DND-41 (cell line): Measurements from ENCODE around the gene SMARCA5.

Experiments used
- ATAC-seq: fragments of 200-7000 bp; cut with Tn5 transposase; 3 replicates; pipeline ENCODE4 v1.9.1; 2021; ENCODE audit warnings: low read depth; ENCODE audit not compliant: insufficient read depth
- DNase-seq: peaks from one replicate; pipeline ENCODE4 v3.0.0-alpha.2; 2020
- H2AFZ ChIP-seq: 2 replicates; pipeline ENCODE4 v1.6.0; 2012; ENCODE audit warnings: low read depth, low read length
- H3K27ac ChIP-seq: 2 replicates; pipeline ENCODE4 v1.5.1; 2012; ENCODE audit warnings: low read length, inconsistent platforms
- H3K27me3 ChIP-seq: fragments of 200-600 bp; sonication (generic); 2 replicates; pipeline ENCODE4 v1.6.0; 2012; ENCODE audit warnings: low read length, mild to moderate bottlenecking, inconsistent platforms; ENCODE audit not compliant: insufficient read depth, poor library complexity
- H3K36me3 ChIP-seq: 2 replicates; pipeline ENCODE4 v1.5.1; 2012; ENCODE audit warnings: low read length, inconsistent platforms; ENCODE audit not compliant: insufficient read depth
- H3K4me1 ChIP-seq: 2 replicates; pipeline ENCODE4 v1.5.1; 2012; ENCODE audit warnings: mild to moderate bottlenecking, low read length; ENCODE audit not compliant: insufficient read depth
- H3K4me2 ChIP-seq: 2 replicates; pipeline ENCODE4 v1.6.0; 2012; ENCODE audit warnings: mild to moderate bottlenecking, moderate library complexity, low read length, inconsistent platforms; ENCODE audit not compliant: insufficient read depth
- H3K4me3 ChIP-seq, 2 experiments: fragments of 200-600 bp in 1 of 2; shearing (Covaris generic) in 1 of 2; 2 replicates each; pipeline ENCODE4 v1.5.1; 2012 to 2016; ENCODE audit warnings: inconsistent platforms in 2 of 2, low read length in 2 of 2, mild to moderate bottlenecking in 2 of 2, low read depth in 1 of 2, moderate library complexity in 1 of 2
- H3K79me2 ChIP-seq: 2 replicates; pipeline ENCODE4 v1.6.0; 2012; ENCODE audit warnings: low read length, inconsistent platforms; ENCODE audit not compliant: insufficient read depth
- H3K9ac ChIP-seq: 2 replicates; pipeline ENCODE4 v1.6.0; 2012; ENCODE audit warnings: low read depth, mild to moderate bottlenecking, inconsistent platforms, low read length, moderate library complexity
- H3K9me3 ChIP-seq: 2 replicates; pipeline ENCODE4 v1.5.1; 2012; ENCODE audit warnings: low read length, moderate library complexity, mild to moderate bottlenecking, inconsistent platforms; ENCODE audit not compliant: insufficient read depth, severe bottlenecking
- H4K20me1 ChIP-seq: 2 replicates; pipeline ENCODE4 v1.6.0; 2012; ENCODE audit warnings: low read length; ENCODE audit not compliant: insufficient read depth
- CTCF ChIP-seq: IDR thresholded peaks from 2 replicates; pipeline ENCODE4 v1.5.1; 2012; ENCODE audit warnings: borderline replicate concordance, low read length, moderate library complexity, mild to moderate bottlenecking; ENCODE audit not compliant: poor library complexity, severe bottlenecking; ENCODE audit errors: extremely low read depth
- EZH2 ChIP-seq: IDR thresholded peaks from 3 replicates; pipeline ENCODE4 v1.6.1; 2012; ENCODE audit warnings: borderline replicate concordance, low read depth, mild to moderate bottlenecking, moderate library complexity, low read length, inconsistent platforms; ENCODE audit not compliant: severe bottlenecking

The SMARCA5 gene

GRCh38 chr4:143539670-143540023, 26.1 kb downstream of the SMARCA5 start:
- no peaks in the 10 kb centered on the region for H3K27me3 ChIP-seq
- H3K9me3 ChIP-seq = no peaks in the 10 kb centered on the region
- no peak overlapping the region for H3K27ac ChIP-seq
- H2AFZ ChIP-seq = no peak overlapping the region
- no peaks in the 10 kb centered on the region for H4K20me1 ChIP-seq
- H3K4me1 ChIP-seq = no peaks in the 10 kb centered on the region
- no peak overlapping the region for H3K9ac ChIP-seq
- ATAC-seq (no peak), DNase-seq (no peak)
- no peaks in the 10 kb centered on the region for H3K79me2 ChIP-seq
- TF ChIP-seq EZH2 (no peak), CTCF (no peak)
- no peak overlapping the region for H3K4me2 ChIP-seq
- peaks cover 99% of the 10 kb centered on the region for H3K36me3 ChIP-seq
- H3K4me3 ChIP-seq = no peak overlapping the region

- Histone ChIP-seq H4K20me1 (no peaks in the 10 kb centered on the region), H2AFZ (no peak overlapping the region), H3K27ac (no peak overlapping the region), H3K4me3 (no peak overlapping the region), H3K36me3 (peaks cover 98% of the 10 kb centered on the region), H3K4me1 (no peaks in the 10 kb centered on the region), H3K4me2 (no peak overlapping the region), H3K79me2 (no peaks in the 10 kb centered on the region), H3K9me3 (no peaks in the 10 kb centered on the region), H3K9ac (no peak overlapping the region), H3K27me3 (no peaks in the 10 kb centered on the region)
- TF ChIP-seq CTCF (no peak), EZH2 (no peak)
- DNase-seq = no peak
- no peak for ATAC-seq
Observed at GRCh38 chr4:143549928-143550327, 36.4 kb downstream of the SMARCA5 start.

- no peak overlapping the region for H3K4me2 ChIP-seq
- peaks cover 55% of the 10 kb centered on the region for H3K36me3 ChIP-seq
- ATAC-seq (no peak), DNase-seq (no peak)
- no peaks in the 10 kb centered on the region for H4K20me1 ChIP-seq
- H3K4me3 ChIP-seq = no peak overlapping the region
- no peaks in the 10 kb centered on the region for H3K79me2 ChIP-seq
- H3K4me1 ChIP-seq = no peaks in the 10 kb centered on the region
- H2AFZ ChIP-seq = no peak overlapping the region
- H3K27ac ChIP-seq = no peak overlapping the region
- H3K9ac ChIP-seq = no peak overlapping the region
- H3K9me3 ChIP-seq = no peaks in the 10 kb centered on the region
- no peaks in the 10 kb centered on the region for H3K27me3 ChIP-seq
- TF ChIP-seq EZH2 (no peak), CTCF (no peak)
Observed at GRCh38 chr4:143554728-143555597, 41.5 kb downstream of the SMARCA5 start.
